Spleen (tissue), 11 donors: ENCODE data around the gene R3HDM1. TPM values are rescaled to one million over a fixed set of nuclear protein-coding genes. Genes with fewer than 3 reads are reported as not detected.
"Not testable (repeated sequence)": the region's sequence is repeated elsewhere in the genome, so short reads cannot be mapped to it uniquely, and the experiment has no call there.

Source experiments
- DNase-seq: peaks from one replicate; pipeline ENCODE4 v3.0.0-alpha.2; 2020
- H3K27ac ChIP-seq, 8 donors: fragments of 200-600 bp; sonication (generic) in 7 of 8; 1 replicate in 4 of 8; 2 replicates in 4 of 8; pipeline versions ENCODE4 v1.5.0 to v1.8.0; 2016 to 2021; ENCODE audit warnings: inconsistent platforms in 4 of 8, mild to moderate bottlenecking in 4 of 8, moderate library complexity in 1 of 8
- H3K27me3 ChIP-seq, 7 donors: fragments of 200-600 bp; sonication (generic) in 6 of 7; replicated peaks in 1 of 7; 1 replicate in 4 of 7; 2 replicates in 3 of 7; pipeline versions ENCODE4 v1.5.0 to v1.8.0; 2016 to 2021; ENCODE audit warnings: inconsistent platforms in 3 of 7, mild to moderate bottlenecking in 1 of 7
- H3K36me3 ChIP-seq, 6 donors: fragments of 200-600 bp; sonication (generic) in 5 of 6; 1 replicate in 4 of 6; 2 replicates in 2 of 6; pipeline versions ENCODE4 v1.5.0 to v1.8.0; 2016 to 2021; ENCODE audit warnings: inconsistent platforms in 2 of 6
- H3K4me1 ChIP-seq, 6 donors: fragments of 200-600 bp; sonication (generic) in 5 of 6; 1 replicate in 3 of 6; 2 replicates in 3 of 6; pipeline versions ENCODE4 v1.5.0 to v1.8.0; 2016 to 2021; ENCODE audit warnings: inconsistent platforms in 3 of 6
- H3K4me3 ChIP-seq, 8 donors: fragments of 200-600 bp; sonication (generic) in 7 of 8; 1 replicate in 4 of 8; 2 replicates in 4 of 8; pipeline versions ENCODE4 v1.5.0 to v1.8.0; 2016 to 2021; ENCODE audit warnings: inconsistent platforms in 4 of 8, mild to moderate bottlenecking in 4 of 8, moderate library complexity in 2 of 8
- H3K9me3 ChIP-seq, 8 donors: fragments of 200-600 bp; sonication (generic) in 7 of 8; 1 replicate in 4 of 8; 2 replicates in 4 of 8; pipeline versions ENCODE4 v1.5.0 to v1.8.0; 2016 to 2021; ENCODE audit warnings: inconsistent platforms in 4 of 8
- POLR2A ChIP-seq, 3 donors: fragments of 450-650 bp; IDR thresholded peaks; one replicate each; pipeline ENCODE4 v1.5.1; 2017; ENCODE audit warnings: antibody characterized with exemption in 3 of 3, mild to moderate bottlenecking in 1 of 3
- POLR2AphosphoS5 ChIP-seq, 3 donors: sonication (generic); formaldehyde crosslinking; IDR thresholded peaks; one replicate each; pipeline ENCODE4 v1.5.1; 2017; ENCODE audit warnings: antibody characterized with exemption in 3 of 3
- WGBS, 5 donors: extraction: QIAGEN DNeasy Blood & Tissue Kit in 3 of 5; methylation state at CpG; one replicate each; pipeline versions ENCODE4 v1.1.5 to v1.1.7; 2013 to 2018; 5-methylcytosine and 5-hydroxymethylcytosine counted together
- intact Hi-C: fragments of 100-400 bp; cut with DNase I; formaldehyde crosslinking; loops from one replicate; pipeline ENCODE4 v1.15.0; 2023; ENCODE audit warnings: low total_unique reads
- polyA plus RNA-seq, 3 donors: library from polyadenylated mRNA; stranded (reverse); fragments of 200-250 nt; gene quantifications; one replicate each; pipeline ENCODE4 v1.2.1, GENCODE V29; 2013
- total RNA-seq, 7 donors: library from RNA; depleted of rRNA in 3 of 7; stranded (reverse); fragments of >200 nt in 3 of 7; fragmentation: NEBNext Ultra II Directional in 4 of 7; extraction: Animal tissue kit (Norgen Biotek cat#: 25700) in 4 of 7; gene quantifications; one replicate each; pipeline versions ENCODE4 v1.1.0 to v1.2.1, GENCODE V29; 2016 to 2021
- TF ChIP-seq, protein P1 (sequence below), 11 experiments: fragments of 200-600 bp in 7 of 11; fragments of 450-650 bp in 4 of 11; sonication (generic) in 4 of 11; IDR thresholded peaks in 8 of 11; conservative IDR thresholded peaks in 3 of 11; 1 replicate in 7 of 11; 2 replicates in 4 of 11; pipeline versions ENCODE4 v1.4.0 to v1.8.0; 2016 to 2021; ENCODE audit warnings: antibody characterized with exemption in 11 of 11, inconsistent platforms in 4 of 11, mild to moderate bottlenecking in 1 of 11
- donor health status: healthy with polysubstance abuse.
- donor health status: DM: no; HTN: no; CAD: no; lungs with moderate emphysema.
- donor health status: DM: no; HTN: no; CAD: no.
- donor health status: Bipolar disorder and iron deficiency.
- donor health status: healthy.
- donor health status: DM: no; HTN: no; CAD: no.
- donor health status: DM: yes; HTN: yes; CAD: no.

Gene R3HDM1
- total and polyA plus RNA-seq, 10 donors, result 8.3 to 54.7 (median 30.7) TPM

DNA sequence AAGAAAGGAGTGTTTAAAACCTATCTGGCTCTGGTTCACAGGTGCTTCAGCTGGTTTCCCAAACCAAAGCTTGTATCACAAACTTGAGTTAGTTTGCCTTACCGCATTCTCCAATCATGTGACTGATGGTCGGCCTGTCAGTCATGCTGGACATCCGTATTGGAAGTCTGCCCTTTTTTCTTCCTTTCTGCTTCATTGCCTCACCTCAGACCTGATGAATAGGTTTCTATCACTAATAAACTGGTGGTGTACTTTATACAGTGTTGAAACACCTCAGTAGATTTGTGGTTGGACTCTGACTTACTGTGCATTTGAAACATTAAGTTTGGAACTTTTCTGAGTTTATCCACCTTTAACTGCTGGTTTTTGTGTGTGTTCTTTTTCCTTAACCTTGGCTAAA lies 84.1 kb downstream of the R3HDM1 start:
- intact Hi-C loops, result no loop called here
- WGBS, 5 donors, result 90 to 94% (median 92%) methylated on average over 3 of the region's 3 CpGs
- no peak for DNase-seq
- Histone ChIP-seq H3K27me3 (no peaks in the 10 kb centered on the region), H3K36me3 (peaks cover 0 to 21% (median 0%) of the 10 kb centered on the region in 6 donors), H3K4me1 (no peaks in the 10 kb centered on the region), H3K27ac (no peak overlapping the region), H3K4me3 (no peak overlapping the region), H3K9me3 (no peaks in the 10 kb centered on the region)
- TF ChIP-seq POLR2AphosphoS5 (IDR thresholded peaks at IDR 0.05) (no peak), POLR2A (IDR thresholded peaks at IDR 0.05) (no peak)
- TF ChIP-seq, protein P1, sequence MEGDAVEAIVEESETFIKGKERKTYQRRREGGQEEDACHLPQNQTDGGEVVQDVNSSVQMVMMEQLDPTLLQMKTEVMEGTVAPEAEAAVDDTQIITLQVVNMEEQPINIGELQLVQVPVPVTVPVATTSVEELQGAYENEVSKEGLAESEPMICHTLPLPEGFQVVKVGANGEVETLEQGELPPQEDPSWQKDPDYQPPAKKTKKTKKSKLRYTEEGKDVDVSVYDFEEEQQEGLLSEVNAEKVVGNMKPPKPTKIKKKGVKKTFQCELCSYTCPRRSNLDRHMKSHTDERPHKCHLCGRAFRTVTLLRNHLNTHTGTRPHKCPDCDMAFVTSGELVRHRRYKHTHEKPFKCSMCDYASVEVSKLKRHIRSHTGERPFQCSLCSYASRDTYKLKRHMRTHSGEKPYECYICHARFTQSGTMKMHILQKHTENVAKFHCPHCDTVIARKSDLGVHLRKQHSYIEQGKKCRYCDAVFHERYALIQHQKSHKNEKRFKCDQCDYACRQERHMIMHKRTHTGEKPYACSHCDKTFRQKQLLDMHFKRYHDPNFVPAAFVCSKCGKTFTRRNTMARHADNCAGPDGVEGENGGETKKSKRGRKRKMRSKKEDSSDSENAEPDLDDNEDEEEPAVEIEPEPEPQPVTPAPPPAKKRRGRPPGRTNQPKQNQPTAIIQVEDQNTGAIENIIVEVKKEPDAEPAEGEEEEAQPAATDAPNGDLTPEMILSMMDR (IDR thresholded peaks at IDR 0.05 in 8 of 11, conservative IDR thresholded peaks at IDR 0.05 in 3 of 11), result no peak

DNA sequence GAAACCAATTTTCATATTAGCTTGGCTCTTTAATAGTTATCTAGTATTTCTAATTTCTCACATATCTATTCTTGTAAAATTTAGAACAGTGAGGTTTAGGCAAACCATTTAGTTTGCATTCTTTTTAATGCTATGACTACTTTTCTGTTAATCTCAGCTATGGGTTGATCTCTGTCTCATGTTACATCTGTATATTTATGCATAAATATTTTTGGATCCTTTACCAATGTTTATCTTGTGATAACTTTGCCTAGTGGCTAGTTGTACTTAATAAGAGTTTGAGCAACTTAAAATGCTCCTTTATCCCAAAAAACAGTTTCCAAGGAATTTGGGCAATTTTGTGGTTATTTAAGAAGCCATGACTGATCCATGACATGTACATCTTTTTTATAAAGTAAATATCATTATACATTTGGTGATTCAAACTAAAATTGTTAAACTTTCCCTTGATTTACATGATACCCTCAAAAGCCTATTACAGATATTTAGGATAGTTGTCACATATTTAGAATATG lies 86.3 kb downstream of the R3HDM1 start:
- Histone ChIP-seq H3K4me3 (no peak overlapping the region), H3K27ac (no peak overlapping the region), H3K4me1 (no peaks in the 10 kb centered on the region), H3K27me3 (no peaks in the 10 kb centered on the region), H3K36me3 (peaks cover 0 to 26% (median 0%) of the 10 kb centered on the region in 6 donors), H3K9me3 (no peaks in the 10 kb centered on the region)
- TF ChIP-seq, protein P1 (IDR thresholded peaks at IDR 0.05 in 8 of 11, conservative IDR thresholded peaks at IDR 0.05 in 3 of 11), result no peak
- TF ChIP-seq POLR2A (IDR thresholded peaks at IDR 0.05) (no peak), POLR2AphosphoS5 (IDR thresholded peaks at IDR 0.05) (no peak)
- DNase-seq, result no peak
- intact Hi-C loops, result no loop called here

DNA sequence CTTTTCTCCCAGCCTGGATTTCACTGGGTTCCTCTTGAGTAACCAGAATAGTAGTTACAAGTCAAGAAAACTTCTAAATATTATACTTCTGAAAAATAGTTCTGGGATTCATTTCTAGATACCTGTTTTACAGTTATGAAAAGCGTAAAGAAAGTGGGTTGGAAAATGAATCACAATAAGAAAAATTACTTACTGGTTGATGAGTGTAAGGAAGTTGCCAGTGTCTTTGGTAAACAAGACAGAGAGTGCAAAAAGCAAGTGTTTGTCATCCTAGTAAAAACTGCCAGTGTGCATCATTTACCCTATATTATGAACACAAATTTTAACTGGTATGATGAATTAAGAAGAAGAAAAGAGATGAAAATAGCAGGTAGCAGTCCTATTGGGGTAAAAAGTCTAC lies 88.9 kb downstream of the R3HDM1 start:
- H3K27me3 ChIP-seq, result no peaks in the 10 kb centered on the region
- 80 to 91% (median 88%) methylated on average over 1 of the region's 1 CpG for WGBS, 5 donors
- TF ChIP-seq, protein P1 (IDR thresholded peaks at IDR 0.05 in 8 of 11, conservative IDR thresholded peaks at IDR 0.05 in 3 of 11), result no peak
- TF ChIP-seq POLR2A (IDR thresholded peaks at IDR 0.05) (no peak), POLR2AphosphoS5 (IDR thresholded peaks at IDR 0.05) (no peak)
- intact Hi-C loops, result no loop called here
- H3K27ac ChIP-seq, result no peak overlapping the region
- H3K4me3 ChIP-seq, result no peak overlapping the region
- peaks cover 0 to 51% (median 0%) of the 10 kb centered on the region in 6 donors for H3K36me3 ChIP-seq
- no peak for DNase-seq
- H3K4me1 ChIP-seq, result no peaks in the 10 kb centered on the region
- H3K9me3 ChIP-seq, result no peaks in the 10 kb centered on the region

DNA sequence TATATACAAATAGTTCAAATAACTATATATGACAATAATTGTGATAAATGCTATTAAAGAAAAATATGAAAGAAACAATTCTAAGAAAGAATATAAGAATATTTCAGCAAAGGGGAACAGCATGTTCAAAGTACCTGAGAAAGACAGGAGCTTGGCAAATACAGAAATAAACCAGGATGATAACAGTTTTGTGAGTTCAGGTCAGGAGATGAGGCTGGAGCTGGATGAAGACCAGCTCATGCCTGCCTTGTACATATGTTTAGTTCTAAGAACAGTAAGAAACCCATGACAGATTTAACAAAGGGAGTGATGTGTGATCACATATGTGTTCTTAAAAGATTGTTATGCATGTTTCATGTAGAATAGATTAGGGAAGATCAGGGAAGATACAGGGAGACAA lies 98.2 kb downstream of the R3HDM1 start:
- no peaks in the 10 kb centered on the region for H3K27me3 ChIP-seq
- no peaks in the 10 kb centered on the region for H3K9me3 ChIP-seq
- peaks cover 0 to 45% (median 4%) of the 10 kb centered on the region in 6 donors for H3K36me3 ChIP-seq
- intact Hi-C loops, result no loop called here
- H3K4me3 ChIP-seq, result no peak overlapping the region
- H3K27ac ChIP-seq, result no peak overlapping the region
- no peaks in the 10 kb centered on the region for H3K4me1 ChIP-seq
- no peak for DNase-seq
- TF ChIP-seq POLR2AphosphoS5 (IDR thresholded peaks at IDR 0.05) (no peak), POLR2A (IDR thresholded peaks at IDR 0.05) (no peak)

DNA sequence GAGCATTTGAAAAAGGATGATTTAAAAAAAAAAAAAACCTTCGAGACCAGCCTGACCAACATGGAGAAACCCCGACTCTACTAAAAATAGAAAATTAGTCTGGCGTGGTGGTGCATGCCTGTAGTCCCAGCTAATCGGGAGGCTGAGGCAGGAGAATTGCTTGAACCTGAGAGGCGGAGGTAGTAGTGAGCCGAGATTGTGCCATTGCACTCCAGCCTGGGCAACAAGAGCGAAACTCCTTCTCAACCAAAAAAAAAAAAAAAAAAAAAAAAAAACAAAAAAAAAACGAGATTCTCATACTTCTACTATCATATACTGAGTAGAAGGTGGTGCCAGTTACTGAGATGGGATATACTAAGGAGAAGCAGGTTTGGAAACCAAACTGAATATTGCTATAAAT lies 98.8 kb downstream of the R3HDM1 start:
- H3K9me3 ChIP-seq, H3K27me3 ChIP-seq, intact Hi-C loops, H3K4me3 ChIP-seq, DNase-seq, H3K27ac ChIP-seq, H3K4me1 ChIP-seq: not testable (repeated sequence)
- H3K36me3 ChIP-seq, result peaks cover 0 to 46% (median 4%) of the 10 kb centered on the region in 6 donors
- 94 to 98% (median 97%) methylated on average over 8 of the region's 8 CpGs for WGBS, 5 donors
